Measurements from ENCODE around the gene HNRNPC. TPM values are rescaled to one million over a fixed set of nuclear protein-coding genes. Genes with fewer than 3 reads are reported as not detected.

HNRNPC gene
- 783 to 949 TPM (median 796 TPM) in 5 replicates for total RNA-seq (2022; extraction: Qiagen RNA extraction)

DNA sequence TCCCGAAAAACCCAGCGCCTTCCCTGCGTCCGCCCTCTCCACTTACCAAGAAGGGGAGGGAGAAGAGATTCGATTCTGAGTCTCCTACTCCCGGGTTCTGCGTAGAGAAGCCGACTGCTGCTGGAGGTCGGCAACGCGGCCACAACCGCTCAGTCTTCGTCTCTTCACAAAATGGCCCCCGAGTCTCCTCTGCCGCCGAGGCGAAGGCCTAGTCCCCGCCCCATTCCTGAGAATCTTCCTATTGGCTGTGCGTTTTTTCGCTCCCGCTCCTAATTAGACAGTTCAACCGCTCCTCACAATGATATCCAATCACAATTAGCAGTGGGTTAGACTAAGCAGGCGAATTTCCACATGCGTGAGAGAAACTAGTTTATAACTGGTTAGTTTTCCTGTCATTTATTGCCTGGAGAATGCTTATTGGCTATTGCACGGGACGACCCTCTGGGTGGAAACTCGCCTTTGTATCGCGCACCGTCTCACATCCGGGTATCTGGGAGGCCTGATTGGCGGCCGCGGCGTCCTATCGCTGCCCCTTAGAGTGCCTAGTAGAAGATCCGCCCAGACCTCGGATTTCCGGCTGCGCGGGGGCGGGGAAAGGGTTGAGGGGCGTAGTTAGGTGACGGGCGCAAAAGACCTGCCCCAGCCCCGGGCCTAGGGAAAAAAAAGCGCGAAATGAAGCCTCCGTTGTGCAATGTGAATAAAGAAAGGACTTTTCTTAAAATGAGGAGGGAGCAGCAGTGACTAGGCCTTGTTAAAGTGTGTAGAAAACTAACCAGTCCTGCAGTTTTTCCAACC lies at the start of gene HNRNPC:
Gene HNRNPC, minus strand, starts transcription at position 191 of the 795 bp plus-strand sequence. CDS start 35,249 bp downstream, outside the sequence.

DNA sequence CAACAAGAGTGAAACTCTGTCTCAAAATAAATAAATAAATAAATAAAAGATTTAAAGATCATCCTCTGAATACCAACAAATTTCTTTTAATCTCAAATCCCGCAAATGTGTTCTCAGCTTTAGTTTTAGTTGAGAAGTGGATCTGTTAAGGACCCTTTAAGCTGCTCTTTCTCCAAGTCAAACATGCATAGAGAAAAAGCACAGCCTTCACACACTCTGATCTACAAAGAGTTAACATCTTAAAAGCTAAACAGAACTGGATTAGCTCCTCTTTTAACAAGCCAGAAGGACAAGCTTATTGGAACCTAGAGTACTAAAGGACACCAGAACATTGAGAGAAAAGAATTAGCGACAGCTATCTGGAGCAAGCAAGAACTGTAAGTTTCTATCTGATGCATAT lies 10.5 kb upstream of the HNRNPC start, which contains the start of gene RPGRIP1:
Gene RPGRIP1, plus strand, starts transcription at position 301 of the 400 bp plus-strand sequence. CDS start 7,894 bp downstream, outside the sequence.

Other genes with a start within 250 kb of the HNRNPC start
- gene NDRG2, start 244.4 kb downstream of the HNRNPC start, total RNA-seq (2022; extraction: Qiagen RNA extraction): 2.2 to 3.9 TPM (median 2.7 TPM) in 5 replicates
- gene TPPP2, start 239.2 kb downstream of the HNRNPC start, total RNA-seq (2022; extraction: Qiagen RNA extraction): not detected in 5 replicates
- gene RNASE13, start 234.6 kb downstream of the HNRNPC start, total RNA-seq (2022; extraction: Qiagen RNA extraction): not detected in 5 replicates
- not detected in 5 replicates for gene RNASE7, start 227.1 kb downstream of the HNRNPC start, total RNA-seq (2022; extraction: Qiagen RNA extraction)
- not detected in 5 replicates for gene RNASE8, start 211.6 kb downstream of the HNRNPC start, total RNA-seq (2022; extraction: Qiagen RNA extraction)
- gene ARHGEF40, start 199.1 kb downstream of the HNRNPC start, total RNA-seq (2022; extraction: Qiagen RNA extraction): 7.1 to 11.5 TPM (median 9.5 TPM) in 5 replicates
- gene ZNF219, start 170.8 kb downstream of the HNRNPC start, total RNA-seq (2022; extraction: Qiagen RNA extraction): 19.4 to 32.5 TPM (median 31.9 TPM) in 5 replicates
- gene TMEM253, start 168.4 kb downstream of the HNRNPC start, total RNA-seq (2022; extraction: Qiagen RNA extraction): 0.64 to 1.1 TPM (median 0.76 TPM) in 5 replicates
- gene OR5AU1, start 113.4 kb downstream of the HNRNPC start, total RNA-seq (2022; extraction: Qiagen RNA extraction): not detected in 5 replicates
- gene RPGRIP1, start 10.6 kb upstream of the HNRNPC start, total RNA-seq (2022; extraction: Qiagen RNA extraction): 0.10 to 0.45 TPM (median 0.26 TPM) in 5 replicates
- 94.7 to 109 TPM (median 99.1 TPM) in 5 replicates for gene SUPT16H, start 114.6 kb upstream of the HNRNPC start, total RNA-seq (2022; extraction: Qiagen RNA extraction)
- 37.0 to 41.9 TPM (median 37.9 TPM) in 5 replicates for gene CHD8, start 186.7 kb upstream of the HNRNPC start, total RNA-seq (2022; extraction: Qiagen RNA extraction)
- 10.2 to 13.5 TPM (median 11.6 TPM) in 5 replicates for gene RAB2B, start 207.5 kb upstream of the HNRNPC start, total RNA-seq (2022; extraction: Qiagen RNA extraction)
- 51.9 to 69.5 TPM (median 63.7 TPM) in 5 replicates for gene TOX4, start 207.8 kb upstream of the HNRNPC start, total RNA-seq (2022; extraction: Qiagen RNA extraction)
- gene METTL3, start 241.9 kb upstream of the HNRNPC start, total RNA-seq (2022; extraction: Qiagen RNA extraction): 40.4 to 50.3 TPM (median 46.9 TPM) in 5 replicates